GM10266 (cell line): ENCODE measurements around the gene MAP3K1.

Source experiments
- DNase-seq: peaks from one replicate; pipeline ENCODE4 v3.0.0; 2012; ENCODE audit errors: extremely low spot score
- CTCF ChIP-seq: IDR thresholded peaks from 2 replicates; pipeline ENCODE4 v1.5.1; 2012; ENCODE audit warnings: mild to moderate bottlenecking, low read depth; ENCODE audit not compliant: control insufficient read depth, insufficient read depth; ENCODE audit errors: missing control alignments

The MAP3K1 gene

GRCh38 chr5:56881571-56881970, 66.2 kb downstream of the MAP3K1 start:
- DNase-seq: no peak
- TF ChIP-seq CTCF: no peak

DNA sequence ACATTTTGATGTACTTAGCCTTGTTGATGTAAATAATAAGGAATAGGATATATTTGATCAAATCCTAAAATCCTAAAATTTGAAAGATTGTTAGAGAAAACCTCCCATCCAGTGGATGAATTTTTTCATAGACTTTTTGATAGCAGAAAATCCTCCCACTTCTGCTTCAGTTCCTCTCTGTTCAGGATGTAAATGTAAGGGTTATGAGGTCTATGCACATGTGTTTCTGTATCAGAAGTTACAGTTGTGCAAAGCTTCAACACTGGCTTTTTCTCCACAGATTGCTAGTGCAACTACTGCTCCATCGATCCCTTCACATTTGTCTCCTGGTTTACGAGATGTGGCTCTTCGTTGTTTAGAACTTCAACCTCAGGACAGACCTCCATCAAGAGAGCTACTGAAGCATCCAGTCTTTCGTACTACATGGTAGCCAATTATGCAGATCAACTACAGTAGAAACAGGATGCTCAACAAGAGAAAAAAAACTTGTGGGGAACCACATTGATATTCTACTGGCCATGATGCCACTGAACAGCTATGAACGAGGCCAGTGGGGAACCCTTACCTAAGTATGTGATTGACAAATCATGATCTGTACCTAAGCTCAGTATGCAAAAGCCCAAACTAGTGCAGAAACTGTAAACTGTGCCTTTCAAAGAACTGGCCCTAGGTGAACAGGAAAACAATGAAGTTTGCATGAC, 78.1 kb downstream of the MAP3K1 start:
- TF ChIP-seq CTCF: no peak
- no peak for DNase-seq

DNA sequence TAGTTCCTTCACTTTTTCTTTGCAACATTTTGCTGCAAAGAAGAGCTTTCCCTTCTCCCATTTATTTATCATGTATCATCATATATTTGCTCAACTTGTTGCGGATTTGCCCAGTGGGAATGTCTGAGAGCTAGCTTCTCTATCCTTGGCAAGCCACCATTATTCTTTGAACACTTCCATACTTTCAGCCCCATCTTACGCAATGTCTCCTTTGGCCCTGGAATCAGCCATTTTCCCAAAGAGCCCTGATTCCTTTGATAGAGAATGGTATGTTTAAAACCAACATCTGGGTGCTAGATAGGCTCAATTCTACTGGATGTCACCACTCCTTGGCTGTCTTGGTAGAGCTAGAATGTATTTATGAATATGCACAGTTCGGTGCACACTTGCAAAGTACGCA, 81.4 kb downstream of the MAP3K1 start:
- no peak for TF ChIP-seq CTCF
- no peak for DNase-seq

GRCh38 chr5:56898213-56898612, 82.9 kb downstream of the MAP3K1 start:
- no peak for TF ChIP-seq CTCF
- no peak for DNase-seq

- TF ChIP-seq CTCF: no peak
- no peak for DNase-seq
Observed at GRCh38 chr5:56900395-56900794, 85.0 kb downstream of the MAP3K1 start.

- peak; percentile 67 for TF ChIP-seq CTCF
- peak; percentile 38 for DNase-seq
Observed at GRCh38 chr5:56900858-56901578, 85.7 kb downstream of the MAP3K1 start.

GRCh38 chr5:56908942-56909293, 93.6 kb downstream of the MAP3K1 start:
- no peak for DNase-seq
- no peak for TF ChIP-seq CTCF
